K562 (cell line): ENCODE data around the gene NUTM1.

ENCODE experiments used
- EZH2 ChIP-seq: IDR thresholded peaks from 2 replicates; pipeline ENCODE4 v1.6.1; 2012; ENCODE audit warnings: low read depth, mild to moderate bottlenecking, inconsistent platforms, low read length, borderline replicate concordance
- NR3C1 ChIP-seq: sonication (generic); formaldehyde crosslinking; IDR thresholded peaks from 2 replicates; pipeline ENCODE4 v1.8.1; 2022; ENCODE audit warnings: missing genetic modification reagents
- TF ChIP-seq, protein P1 (sequence below): sonication (generic); formaldehyde crosslinking; IDR thresholded peaks from 2 replicates; pipeline ENCODE4 v1.8.0; 2023; ENCODE audit warnings: mild to moderate bottlenecking, missing genetic modification reagents
- TF ChIP-seq, protein P2 (sequence below): fragments of 450-650 bp; conservative IDR thresholded peaks from 2 replicates; pipeline ENCODE4 v1.6.1; 2016; ENCODE audit warnings: missing genetic modification characterization, low read depth, mild to moderate bottlenecking, missing compliant biosample characterization, moderate library complexity

DNA sequence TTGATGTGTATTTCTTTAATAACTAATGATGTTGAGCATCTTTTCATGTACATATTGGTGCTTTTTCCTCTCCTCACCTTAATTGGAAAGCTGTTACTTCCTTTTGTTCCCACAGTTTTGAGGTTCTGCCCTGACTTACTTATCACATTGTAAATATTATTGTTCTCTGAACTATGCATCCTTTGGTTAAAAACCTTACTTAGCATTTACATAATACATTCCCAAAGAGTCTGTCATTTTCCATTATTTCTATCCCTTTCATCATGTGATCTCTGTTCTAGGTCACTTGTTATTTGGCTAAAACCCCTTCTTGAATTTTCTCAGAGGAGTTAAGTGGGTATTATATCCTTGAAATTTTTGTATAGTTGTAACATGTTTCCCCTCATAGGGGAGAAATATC, 38.5 kb upstream of the NUTM1 start:
- no peak for TF ChIP-seq EZH2
- TF ChIP-seq, protein P1, sequence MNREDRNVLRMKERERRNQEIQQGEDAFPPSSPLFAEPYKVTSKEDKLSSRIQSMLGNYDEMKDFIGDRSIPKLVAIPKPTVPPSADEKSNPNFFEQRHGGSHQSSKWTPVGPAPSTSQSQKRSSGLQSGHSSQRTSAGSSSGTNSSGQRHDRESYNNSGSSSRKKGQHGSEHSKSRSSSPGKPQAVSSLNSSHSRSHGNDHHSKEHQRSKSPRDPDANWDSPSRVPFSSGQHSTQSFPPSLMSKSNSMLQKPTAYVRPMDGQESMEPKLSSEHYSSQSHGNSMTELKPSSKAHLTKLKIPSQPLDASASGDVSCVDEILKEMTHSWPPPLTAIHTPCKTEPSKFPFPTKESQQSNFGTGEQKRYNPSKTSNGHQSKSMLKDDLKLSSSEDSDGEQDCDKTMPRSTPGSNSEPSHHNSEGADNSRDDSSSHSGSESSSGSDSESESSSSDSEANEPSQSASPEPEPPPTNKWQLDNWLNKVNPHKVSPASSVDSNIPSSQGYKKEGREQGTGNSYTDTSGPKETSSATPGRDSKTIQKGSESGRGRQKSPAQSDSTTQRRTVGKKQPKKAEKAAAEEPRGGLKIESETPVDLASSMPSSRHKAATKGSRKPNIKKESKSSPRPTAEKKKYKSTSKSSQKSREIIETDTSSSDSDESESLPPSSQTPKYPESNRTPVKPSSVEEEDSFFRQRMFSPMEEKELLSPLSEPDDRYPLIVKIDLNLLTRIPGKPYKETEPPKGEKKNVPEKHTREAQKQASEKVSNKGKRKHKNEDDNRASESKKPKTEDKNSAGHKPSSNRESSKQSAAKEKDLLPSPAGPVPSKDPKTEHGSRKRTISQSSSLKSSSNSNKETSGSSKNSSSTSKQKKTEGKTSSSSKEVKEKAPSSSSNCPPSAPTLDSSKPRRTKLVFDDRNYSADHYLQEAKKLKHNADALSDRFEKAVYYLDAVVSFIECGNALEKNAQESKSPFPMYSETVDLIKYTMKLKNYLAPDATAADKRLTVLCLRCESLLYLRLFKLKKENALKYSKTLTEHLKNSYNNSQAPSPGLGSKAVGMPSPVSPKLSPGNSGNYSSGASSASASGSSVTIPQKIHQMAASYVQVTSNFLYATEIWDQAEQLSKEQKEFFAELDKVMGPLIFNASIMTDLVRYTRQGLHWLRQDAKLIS = no peak
- TF ChIP-seq, protein P2, sequence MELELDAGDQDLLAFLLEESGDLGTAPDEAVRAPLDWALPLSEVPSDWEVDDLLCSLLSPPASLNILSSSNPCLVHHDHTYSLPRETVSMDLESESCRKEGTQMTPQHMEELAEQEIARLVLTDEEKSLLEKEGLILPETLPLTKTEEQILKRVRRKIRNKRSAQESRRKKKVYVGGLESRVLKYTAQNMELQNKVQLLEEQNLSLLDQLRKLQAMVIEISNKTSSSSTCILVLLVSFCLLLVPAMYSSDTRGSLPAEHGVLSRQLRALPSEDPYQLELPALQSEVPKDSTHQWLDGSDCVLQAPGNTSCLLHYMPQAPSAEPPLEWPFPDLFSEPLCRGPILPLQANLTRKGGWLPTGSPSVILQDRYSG = no peak
- no peak for TF ChIP-seq NR3C1 (CRISPR knock-in tag)
